GM21528 (cell line): ENCODE measurements around the gene BLTP3B.

Source experiments
- ATAC-seq: cut with Tn5 transposase; IDR thresholded peaks from one replicate; pipeline ENCODE4 v1.9.1; 2021; ENCODE audit warnings: mild to moderate bottlenecking, moderate library complexity; ENCODE audit not compliant: unreplicated experiment, low FRiP score

BLTP3B gene

GRCh38 chr12:100163416-100164152, 20.9 kb upstream of the BLTP3B start:
- peak; percentile 99 for ATAC-seq

- ATAC-seq, result no peak
Observed at GRCh38 chr12:100159391-100160104, 16.9 kb upstream of the BLTP3B start.

GRCh38 chr12:100158535-100158934, 15.9 kb upstream of the BLTP3B start:
- no peak for ATAC-seq

- ATAC-seq, result no peak
Observed at GRCh38 chr12:100157427-100157821, 14.8 kb upstream of the BLTP3B start.

GRCh38 chr12:100156731-100157426, 14.2 kb upstream of the BLTP3B start:
- no peak for ATAC-seq

- peak; percentile 70 for ATAC-seq
Observed at GRCh38 chr12:100154474-100155247, 12.0 kb upstream of the BLTP3B start.

GRCh38 chr12:100153131-100153530, 10.5 kb upstream of the BLTP3B start:
- no peak for ATAC-seq

GRCh38 chr12:100151769-100152168, 9.1 kb upstream of the BLTP3B start:
- no peak for ATAC-seq

- no peak for ATAC-seq
Observed at GRCh38 chr12:100146252-100146651, 3.6 kb upstream of the BLTP3B start.

- no peak for ATAC-seq
Observed at GRCh38 chr12:100145643-100146042, 3.0 kb upstream of the BLTP3B start.

GRCh38 chr12:100141998-100142850, 450 bp downstream of the BLTP3B start:
- ATAC-seq, result peak; percentile 51

- peak; percentile 19 for ATAC-seq
Observed at GRCh38 chr12:100141666-100141997, 1.0 kb downstream of the BLTP3B start.

- no peak for ATAC-seq
Observed at GRCh38 chr12:100138803-100139098, 3.9 kb downstream of the BLTP3B start.

- ATAC-seq, result no peak
Observed at GRCh38 chr12:100138048-100138802, 4.4 kb downstream of the BLTP3B start.

GRCh38 chr12:100133200-100133599, 9.5 kb downstream of the BLTP3B start:
- no peak for ATAC-seq

GRCh38 chr12:100128512-100128908, 14.2 kb downstream of the BLTP3B start:
- ATAC-seq, result no peak

GRCh38 chr12:100127766-100128511, 14.7 kb downstream of the BLTP3B start:
- no peak for ATAC-seq

GRCh38 chr12:100123316-100124095, 19.2 kb downstream of the BLTP3B start:
- no peak for ATAC-seq
